Activated CD4-positive, alpha-beta T cell treated with anti-CD3 and anti-CD28 coated beads for 1 hour (primary cell): Measurements from ENCODE around the gene SNX32.
A peak's percentile ranks its signal among the peaks of the same experiment; 100 is the strongest.

Experiments used
- DNase-seq: peaks from one replicate; pipeline ENCODE4 v3.0.0-alpha.2; 2020

The SNX32 gene

DNA sequence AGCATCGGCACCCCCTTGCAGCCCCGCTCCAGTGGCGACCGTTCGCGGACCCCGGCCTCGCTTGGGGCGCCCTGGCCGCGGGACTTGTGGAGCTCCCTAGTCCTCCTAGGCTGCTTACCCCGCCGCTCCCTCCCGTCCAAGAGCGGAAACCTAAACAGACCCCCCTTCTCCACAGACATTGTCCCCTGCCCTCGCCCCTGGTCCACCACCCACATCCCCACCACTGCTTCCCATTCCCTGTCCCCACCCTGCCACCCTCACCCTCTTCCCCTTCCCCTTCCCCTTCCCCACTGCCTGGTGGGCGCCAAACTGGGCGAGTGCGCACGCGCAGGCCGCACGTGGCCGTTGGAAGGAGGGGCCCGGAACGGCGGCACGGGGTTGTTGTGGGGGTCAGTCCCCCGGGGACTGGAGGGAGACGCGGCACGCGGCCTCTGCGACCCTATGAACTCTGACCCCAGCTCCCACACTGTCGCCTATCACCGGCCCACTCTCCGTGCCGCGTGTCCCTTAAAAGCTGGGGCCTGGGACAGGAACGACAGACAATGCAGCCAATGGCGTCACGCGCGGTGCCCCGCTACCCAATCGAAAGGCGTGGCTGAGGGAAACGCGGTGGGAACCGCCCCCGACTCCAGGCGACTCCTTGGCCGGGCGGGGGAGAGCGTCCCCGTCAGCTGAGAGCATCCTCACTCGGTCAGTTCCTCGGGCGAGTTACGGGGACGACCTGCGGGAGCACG lies at the start of gene SNX32:
TSS of gene SNX32 (plus strand) at position 667 of the 734 bp plus-strand sequence. CDS start 103 bp downstream, outside the sequence.
- DNase-seq, result peak; percentile 91

GRCh38 chr11:65785319-65786007 lies 48.3 kb upstream of the SNX32 start:
- DNase-seq, result no peak

- no peak for DNase-seq
Measured at GRCh38 chr11:65786008-65786785, 47.6 kb upstream of the SNX32 start.

GRCh38 chr11:65786786-65787636 lies 46.8 kb upstream of the SNX32 start, which contains the start of gene OVOL1:
TSS of gene OVOL1 (plus strand) at chr11:65787063. CDS start at chr11:65787374, 311 bp downstream.
- no peak for DNase-seq

DNA sequence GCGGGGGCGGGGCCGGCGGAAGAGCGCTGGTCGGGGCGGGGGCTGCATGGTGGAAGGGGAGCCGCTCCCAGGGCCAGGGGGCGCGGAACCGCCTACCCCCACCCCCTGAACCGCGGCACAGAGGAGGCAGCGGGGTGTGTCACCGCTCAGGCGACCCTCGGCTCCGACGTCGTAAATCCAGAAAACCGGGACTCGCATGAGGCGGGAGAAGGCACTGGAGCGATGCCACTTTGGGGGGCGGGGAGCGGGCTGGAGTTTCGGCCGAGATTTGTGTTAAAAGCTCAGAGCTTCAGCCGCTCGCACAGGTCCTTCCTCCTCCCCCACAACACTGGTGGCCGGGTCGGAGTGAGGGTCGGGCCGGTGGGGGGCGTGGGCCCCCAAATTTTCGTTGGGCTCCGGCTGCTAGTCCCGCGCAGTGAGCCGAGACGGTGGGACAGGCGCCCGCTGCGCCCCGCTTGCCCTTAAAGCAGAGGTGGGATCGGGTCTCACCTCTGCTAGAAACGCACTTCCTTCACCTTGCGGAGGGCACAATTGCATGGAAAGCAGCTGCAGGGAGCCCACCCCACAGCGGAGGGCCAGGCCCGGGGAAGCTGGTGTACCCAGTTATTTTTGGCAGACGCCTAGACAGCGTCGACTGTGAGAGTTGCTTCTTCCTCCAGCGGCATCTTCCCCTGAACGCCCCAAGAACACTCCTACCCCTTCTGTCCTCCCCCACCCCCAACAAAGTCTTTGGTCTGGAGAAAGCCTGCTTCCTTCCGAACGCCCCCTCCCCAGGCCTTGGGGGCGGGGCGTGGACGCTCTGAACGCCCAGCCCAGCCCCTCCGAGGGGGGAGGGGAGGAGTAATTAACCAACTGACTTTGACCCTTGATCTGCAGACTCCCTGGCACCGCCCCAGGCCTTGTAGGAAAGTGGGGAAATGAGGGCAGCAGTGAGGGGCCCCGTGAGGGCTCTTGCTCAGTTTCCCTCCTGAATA lies 45.8 kb upstream of the SNX32 start:
- DNase-seq, result no peak

DNA sequence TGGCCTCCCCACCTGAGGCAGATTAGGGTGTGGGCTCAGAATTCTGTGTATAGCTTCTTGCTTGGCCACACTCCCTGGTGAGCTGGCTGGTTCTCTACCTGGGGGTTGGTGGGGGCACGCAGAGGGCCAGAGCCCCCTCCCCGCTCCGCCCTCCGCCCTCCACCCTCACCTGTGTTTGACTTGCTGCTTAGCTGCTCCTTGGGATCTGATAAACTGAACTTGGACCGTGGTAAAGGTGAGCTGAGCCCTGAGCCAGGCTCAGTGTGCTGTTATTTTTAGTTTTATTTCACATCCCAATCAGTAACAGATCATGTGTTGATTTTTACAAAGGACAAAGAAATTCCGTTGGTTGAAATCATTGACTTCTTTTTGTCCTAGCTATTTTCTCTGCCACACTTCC lies 44.9 kb upstream of the SNX32 start:
- no peak for DNase-seq

GRCh38 chr11:65789230-65790103 lies 44.3 kb upstream of the SNX32 start:
- DNase-seq, result no peak

- no peak for DNase-seq
Measured at GRCh38 chr11:65790104-65790901, 43.5 kb upstream of the SNX32 start.

- no peak for DNase-seq
Measured at GRCh38 chr11:65790902-65791650, 42.7 kb upstream of the SNX32 start.

- DNase-seq, result no peak
Measured at GRCh38 chr11:65791719-65792213, 42.0 kb upstream of the SNX32 start.

DNA sequence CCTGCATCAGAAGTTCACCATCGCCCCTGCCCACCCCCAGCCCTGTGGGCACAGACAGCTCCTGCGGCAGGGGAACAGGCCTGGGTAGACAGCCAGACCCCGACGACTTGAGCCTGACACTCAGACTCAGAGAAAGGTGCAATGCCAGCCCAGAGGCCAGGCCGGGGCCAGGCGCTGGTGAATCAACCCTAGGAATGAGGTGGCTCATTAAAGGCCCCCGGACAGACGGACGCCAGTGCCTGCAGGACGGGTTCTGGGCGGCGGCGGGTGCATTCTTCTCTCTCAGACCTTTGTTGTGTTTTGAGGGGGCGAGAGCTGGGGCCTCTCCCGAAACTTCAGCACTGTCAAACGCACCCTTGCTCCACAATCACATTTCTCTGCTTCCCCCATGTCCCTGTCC lies 41.3 kb upstream of the SNX32 start:
- no peak for DNase-seq

DNA sequence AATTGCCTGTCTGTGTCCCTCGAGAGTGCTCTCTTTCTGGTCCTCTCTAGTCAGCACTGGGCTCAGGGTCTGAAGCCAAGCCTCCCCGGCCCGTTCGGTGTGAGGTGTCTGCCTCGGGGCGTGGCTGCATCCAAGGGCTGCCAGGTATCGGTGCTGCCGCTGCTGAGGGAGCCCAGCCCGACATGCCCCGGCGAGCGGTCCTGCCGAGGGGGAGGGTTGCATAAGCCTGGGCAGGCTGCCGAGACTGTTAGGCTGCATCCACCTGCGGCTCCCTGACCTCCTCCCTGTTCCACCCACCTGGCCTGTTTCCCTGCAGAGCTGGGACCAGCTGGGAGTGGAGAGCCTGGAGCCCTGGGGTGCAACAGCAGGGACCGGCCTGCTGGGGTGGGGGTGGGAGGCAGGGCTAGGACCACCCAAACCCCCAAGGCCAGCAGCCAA lies 40.6 kb upstream of the SNX32 start:
- DNase-seq, result no peak

GRCh38 chr11:65793625-65794400 lies 40.0 kb upstream of the SNX32 start:
- no peak for DNase-seq

DNA sequence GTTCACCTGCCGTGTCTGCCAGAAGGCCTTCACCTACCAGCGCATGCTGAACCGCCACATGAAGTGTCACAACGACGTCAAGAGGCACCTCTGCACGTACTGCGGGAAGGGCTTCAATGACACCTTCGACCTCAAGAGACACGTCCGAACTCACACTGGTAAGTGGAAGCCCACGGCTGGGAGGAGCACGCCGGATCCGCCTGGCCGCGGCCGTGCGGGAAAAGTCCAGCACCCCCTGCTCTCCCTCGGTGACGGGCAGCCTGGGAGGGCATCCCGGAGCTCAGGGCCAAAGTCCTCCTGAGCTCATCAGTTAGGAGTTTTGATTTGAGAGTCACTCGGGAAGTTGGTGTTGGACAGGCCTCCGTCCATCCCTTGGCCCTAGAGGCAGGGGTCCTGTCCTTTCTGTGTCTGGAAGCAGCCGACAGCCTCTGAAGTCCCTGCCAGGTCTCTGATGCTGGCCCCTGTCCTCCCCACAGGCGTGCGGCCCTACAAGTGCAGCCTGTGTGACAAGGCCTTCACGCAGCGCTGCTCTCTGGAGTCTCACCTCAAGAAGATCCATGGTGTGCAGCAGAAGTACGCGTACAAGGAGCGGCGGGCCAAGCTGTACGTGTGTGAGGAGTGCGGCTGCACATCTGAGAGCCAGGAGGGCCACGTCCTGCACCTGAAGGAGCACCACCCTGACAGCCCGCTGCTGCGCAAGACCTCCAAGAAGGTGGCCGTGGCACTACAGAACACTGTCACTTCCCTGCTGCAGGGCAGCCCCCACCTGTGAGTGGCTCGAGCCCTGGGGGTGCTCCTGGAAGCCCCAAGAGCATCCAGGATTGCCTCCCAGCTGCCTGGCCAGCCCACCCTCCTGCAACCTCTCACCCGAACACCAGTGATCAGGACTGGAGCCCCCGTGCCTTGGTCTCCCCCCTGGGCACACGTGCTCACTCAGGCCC lies 38.9 kb upstream of the SNX32 start:
- no peak for DNase-seq

- DNase-seq, result no peak
Measured at GRCh38 chr11:65796726-65797601, 36.8 kb upstream of the SNX32 start.
